GM12891 (cell line): ENCODE measurements around the gene FRZB.

Experiments
- DNase-seq: peaks from one replicate; pipeline ENCODE4 v3.0.0; 2011; ENCODE audit warnings: low spot score; ENCODE audit not compliant: insufficient read length
- FAIRE-seq: peaks from 2 replicates; lab custom pipeline; 2011; peaks lifted over from hg19 to GRCh38; lab: Jason Lieb, UNC
- PAX5 ChIP-seq: IDR thresholded peaks from 2 replicates; pipeline ENCODE4 v1.6.1; 2011; ENCODE audit warnings: low read length, moderate library complexity, mild to moderate bottlenecking; ENCODE audit not compliant: insufficient read depth, severe bottlenecking
- POLR2A ChIP-seq: IDR thresholded peaks from 2 replicates; pipeline ENCODE4 v1.6.1; 2011; ENCODE audit warnings: low read depth, low read length, control low read depth
- POLR2AphosphoS5 ChIP-seq: IDR thresholded peaks from 2 replicates; pipeline ENCODE4 v1.6.1; 2011; ENCODE audit warnings: low read depth, low read length, control low read depth
- POU2F2 ChIP-seq: IDR thresholded peaks from 2 replicates; pipeline ENCODE4 v1.6.1; 2011; ENCODE audit warnings: low read depth, mild to moderate bottlenecking, control low read depth, low read length, moderate library complexity
- SPI1 ChIP-seq: IDR thresholded peaks from 2 replicates; pipeline ENCODE4 v1.6.1; 2011; ENCODE audit warnings: low read depth, low read length, control low read depth
- TAF1 ChIP-seq: IDR thresholded peaks from 2 replicates; pipeline ENCODE4 v1.6.1; 2011; ENCODE audit warnings: low read depth, low read length, control low read depth

Gene FRZB

GRCh38 chr2:182816866-182817265 lies 49.6 kb downstream of the FRZB start:
- DNase-seq = no peak
- TF ChIP-seq SPI1 = no peak
- no peak for TF ChIP-seq POU2F2
- no peak for TF ChIP-seq POLR2AphosphoS5
- TF ChIP-seq POLR2A = no peak
- no peak for TF ChIP-seq TAF1
- TF ChIP-seq PAX5 = no peak
- FAIRE-seq = no peak

GRCh38 chr2:182814804-182815203 lies 51.6 kb downstream of the FRZB start:
- TF ChIP-seq POU2F2 = no peak
- no peak for TF ChIP-seq POLR2A
- TF ChIP-seq SPI1 = no peak
- TF ChIP-seq POLR2AphosphoS5 = no peak
- TF ChIP-seq TAF1 = no peak
- TF ChIP-seq PAX5 = no peak

GRCh38 chr2:182814380-182814779 lies 52.1 kb downstream of the FRZB start:
- DNase-seq = no peak
- no peak for FAIRE-seq
- TF ChIP-seq PAX5 (no peak), SPI1 (no peak), POLR2A (no peak), TAF1 (no peak), POU2F2 (no peak), POLR2AphosphoS5 (no peak)

More at GRCh38 chr2:182814804-182815203, 51.6 kb downstream of the FRZB start:
- DNase-seq = no peak
- FAIRE-seq = no peak

- TF ChIP-seq POLR2A (no peak), POLR2AphosphoS5 (no peak), SPI1 (no peak), TAF1 (no peak), POU2F2 (no peak)
- no peak for DNase-seq
- FAIRE-seq = no peak
Measured at GRCh38 chr2:182810087-182810486, 56.4 kb downstream of the FRZB start.

- FAIRE-seq = no peak
- no peak for DNase-seq
- no peak for TF ChIP-seq TAF1
- TF ChIP-seq POU2F2 = no peak
- no peak for TF ChIP-seq POLR2A
- TF ChIP-seq SPI1 = no peak
- no peak for TF ChIP-seq PAX5
- no peak for TF ChIP-seq POLR2AphosphoS5
Measured at GRCh38 chr2:182807319-182807718, 59.1 kb downstream of the FRZB start.

GRCh38 chr2:182804128-182804527 lies 62.3 kb downstream of the FRZB start:
- no peak for DNase-seq
- no peak for FAIRE-seq
- TF ChIP-seq TAF1 (no peak), PAX5 (no peak), POU2F2 (no peak), POLR2A (no peak), POLR2AphosphoS5 (no peak), SPI1 (no peak)

GRCh38 chr2:182798736-182799135 lies 67.7 kb downstream of the FRZB start:
- no peak for FAIRE-seq
- TF ChIP-seq POLR2AphosphoS5 (no peak), POLR2A (no peak), SPI1 (no peak), PAX5 (no peak), POU2F2 (no peak), TAF1 (no peak)
- no peak for DNase-seq

- no peak for DNase-seq
- TF ChIP-seq PAX5 (no peak), TAF1 (no peak), POLR2A (no peak), POU2F2 (no peak), SPI1 (no peak), POLR2AphosphoS5 (no peak)
- no peak for FAIRE-seq
Measured at GRCh38 chr2:182792441-182792840, 74.0 kb downstream of the FRZB start.

GRCh38 chr2:182784777-182785176 lies 81.7 kb downstream of the FRZB start:
- FAIRE-seq (no peak), DNase-seq (no peak)
- TF ChIP-seq POLR2A (no peak), POU2F2 (no peak), PAX5 (no peak), POLR2AphosphoS5 (no peak), TAF1 (no peak), SPI1 (no peak)

GRCh38 chr2:182784058-182784706 lies 82.3 kb downstream of the FRZB start:
- FAIRE-seq (no peak), DNase-seq (no peak)
- TF ChIP-seq POU2F2 = no peak
- TF ChIP-seq SPI1 = no peak
- no peak for TF ChIP-seq POLR2A
- TF ChIP-seq TAF1 = no peak
- TF ChIP-seq PAX5 = no peak
- TF ChIP-seq POLR2AphosphoS5 = no peak
